HepG2 (cell line): ENCODE data around the gene HOMEZ. TPM values are rescaled to one million over a fixed set of nuclear protein-coding genes. Genes with fewer than 3 reads are reported as not detected.
A peak's percentile ranks its signal among the peaks of the same experiment; 100 is the strongest.

Source experiments
- FLYWCH1 ChIP-seq: sonication (generic); formaldehyde crosslinking; IDR thresholded peaks from 2 replicates; pipeline ENCODE4 v1.8.1; 2023; ENCODE audit warnings: mild to moderate bottlenecking, missing genetic modification reagents
- GATAD1 ChIP-seq: IDR thresholded peaks from 2 replicates; pipeline ENCODE4 v1.6.1; 2016; ENCODE audit warnings: missing genetic modification reagents, missing compliant biosample characterization
- HDAC1 ChIP-seq: sonication (generic); formaldehyde crosslinking; IDR thresholded peaks from 2 replicates; pipeline ENCODE4 v1.5.1; 2020; ENCODE audit warnings: mild to moderate bottlenecking, missing genetic modification reagents
- ISX ChIP-seq: sonication (generic); formaldehyde crosslinking; conservative IDR thresholded peaks from 2 replicates; pipeline ENCODE4 v1.5.0; 2020; ENCODE audit warnings: missing genetic modification reagents
- MED1 ChIP-seq: sonication (generic); formaldehyde crosslinking; IDR thresholded peaks from 2 replicates; pipeline ENCODE4 v1.4.0; 2020; ENCODE audit warnings: missing genetic modification reagents
- RFX5 ChIP-seq: IDR thresholded peaks from 2 replicates; pipeline ENCODE4 v1.6.1; 2011; ENCODE audit warnings: low read depth, low read length, improper control_type of control experiment
- SIX1 ChIP-seq: sonication (generic); formaldehyde crosslinking; IDR thresholded peaks from 2 replicates; pipeline ENCODE4 v1.4.0; 2020; ENCODE audit warnings: missing genetic modification reagents, borderline replicate concordance
- SP1 ChIP-seq, 2 experiments: fragments of 450-650 bp in 1 of 2; sonication (generic) in 1 of 2; formaldehyde crosslinking in 1 of 2; IDR thresholded peaks; 2 replicates each; pipeline versions ENCODE4 v1.4.0 to v1.6.1; 2016 to 2020; ENCODE audit warnings: missing genetic modification reagents in 1 of 2
- SUZ12 ChIP-seq: fragments of 150-350 bp; IDR thresholded peaks from 2 replicates; pipeline ENCODE4 v1.6.1; 2014; ENCODE audit warnings: low read depth, low read length
- SYNCRIP ChIP-seq: fragments of 200-400 bp; formaldehyde crosslinking; IDR thresholded peaks from 2 replicates; pipeline ENCODE4 v1.6.1; 2018; ENCODE audit warnings: mild to moderate bottlenecking, low read depth, low read length; ENCODE audit not compliant: insufficient read depth
- U2AF2 ChIP-seq: fragments of 200-400 bp; formaldehyde crosslinking; IDR thresholded peaks from 2 replicates; pipeline ENCODE4 v1.6.1; 2017; ENCODE audit warnings: low read depth, mild to moderate bottlenecking, low read length
- ZBTB3 ChIP-seq: sonication (generic); formaldehyde crosslinking; IDR thresholded peaks from 2 replicates; pipeline ENCODE4 v1.4.0; 2020; ENCODE audit warnings: low read depth, mild to moderate bottlenecking, moderate library complexity, missing genetic modification reagents, borderline replicate concordance
- ZNF12 ChIP-seq: sonication (generic); formaldehyde crosslinking; IDR thresholded peaks from 2 replicates; pipeline ENCODE4 v1.5.0; 2020; ENCODE audit warnings: missing genetic modification reagents
- ZNF205 ChIP-seq: IDR thresholded peaks from 2 replicates; pipeline ENCODE4 v1.6.1; 2018; ENCODE audit warnings: missing biosample characterization, missing genetic modification reagents
- ZNF235 ChIP-seq: sonication (generic); formaldehyde crosslinking; IDR thresholded peaks from 2 replicates; pipeline ENCODE4 v1.8.1; 2023; ENCODE audit warnings: mild to moderate bottlenecking, missing genetic modification reagents, borderline replicate concordance
- ZNF317 ChIP-seq: sonication (generic); formaldehyde crosslinking; IDR thresholded peaks from 2 replicates; pipeline ENCODE4 v1.5.0; 2020; ENCODE audit warnings: mild to moderate bottlenecking, missing genetic modification reagents
- ZNF33B ChIP-seq: sonication (generic); formaldehyde crosslinking; IDR thresholded peaks from 2 replicates; pipeline ENCODE4 v1.5.1; 2020; ENCODE audit warnings: mild to moderate bottlenecking, missing genetic modification reagents
- ZNF589 ChIP-seq: sonication (generic); formaldehyde crosslinking; conservative IDR thresholded peaks from 2 replicates; pipeline ENCODE4 v1.8.0; 2022; ENCODE audit warnings: mild to moderate bottlenecking, moderate library complexity, missing genetic modification reagents
- ZNF883 ChIP-seq: sonication (generic); formaldehyde crosslinking; IDR thresholded peaks from 2 replicates; pipeline ENCODE4 v1.5.1; 2020; ENCODE audit warnings: mild to moderate bottlenecking, missing genetic modification reagents; ENCODE audit errors: not compliant biosample characterization
- polyA plus RNA-seq, 8 experiments: library from polyadenylated mRNA; depleted of rRNA in 3 of 8; stranded (reverse) in 7 of 8; unstranded in 1 of 8; fragments of >200 nt; fragmentation: Illumina TruSeq in 4 of 8; extraction: Trizol in 4 of 8; gene quantifications; 2 replicates each; pipeline versions ENCODE4 v1.2.1 to v1.2.3, GENCODE V29; 2011 to 2016; ENCODE audit warnings: low read depth in 4 of 8, missing spikeins in 1 of 8, mixed read lengths in 1 of 8; ENCODE audit not compliant: insufficient read depth in 1 of 8
- total RNA-seq, 5 experiments: library from RNA; depleted of rRNA; stranded (reverse); fragments of >200 nt; fragmentation: Illumina TruSeq; extraction: Trizol; gene quantifications; 2 replicates each; pipeline ENCODE4 v1.2.3, GENCODE V29; 2016; ENCODE audit warnings: low read depth in 1 of 5
- TF ChIP-seq, protein P1 (sequence below): sonication (generic); formaldehyde crosslinking; IDR thresholded peaks from 2 replicates; pipeline ENCODE4 v1.5.0; 2020; ENCODE audit warnings: missing genetic modification reagents, mild to moderate bottlenecking, borderline replicate concordance
- TF ChIP-seq, protein P2 (sequence below): sonication (generic); formaldehyde crosslinking; IDR thresholded peaks from 2 replicates; pipeline ENCODE4 v1.4.0; 2020; ENCODE audit warnings: missing genetic modification reagents, low read depth, mild to moderate bottlenecking, borderline replicate concordance
- TF ChIP-seq, protein P3 (sequence below): IDR thresholded peaks from 2 replicates; pipeline ENCODE4 v1.6.1; 2016; ENCODE audit warnings: missing genetic modification reagents, missing compliant biosample characterization
- TF ChIP-seq, protein P4 (sequence below): sonication (generic); formaldehyde crosslinking; IDR thresholded peaks from 2 replicates; pipeline ENCODE4 v1.8.1; 2023; ENCODE audit warnings: mild to moderate bottlenecking, missing genetic modification reagents, borderline replicate concordance
- TF ChIP-seq, protein P5 (sequence below): sonication (generic); formaldehyde crosslinking; IDR thresholded peaks from 2 replicates; pipeline ENCODE4; 2020; ENCODE audit warnings: missing genetic modification reagents, mild to moderate bottlenecking, borderline replicate concordance

HOMEZ gene
- total and polyA plus RNA-seq, 2 of the 13 experiments (the other 11 are each of a cell fraction or from before 2014, with no cell fraction given), result 14.5 to 31.8 TPM

DNA sequence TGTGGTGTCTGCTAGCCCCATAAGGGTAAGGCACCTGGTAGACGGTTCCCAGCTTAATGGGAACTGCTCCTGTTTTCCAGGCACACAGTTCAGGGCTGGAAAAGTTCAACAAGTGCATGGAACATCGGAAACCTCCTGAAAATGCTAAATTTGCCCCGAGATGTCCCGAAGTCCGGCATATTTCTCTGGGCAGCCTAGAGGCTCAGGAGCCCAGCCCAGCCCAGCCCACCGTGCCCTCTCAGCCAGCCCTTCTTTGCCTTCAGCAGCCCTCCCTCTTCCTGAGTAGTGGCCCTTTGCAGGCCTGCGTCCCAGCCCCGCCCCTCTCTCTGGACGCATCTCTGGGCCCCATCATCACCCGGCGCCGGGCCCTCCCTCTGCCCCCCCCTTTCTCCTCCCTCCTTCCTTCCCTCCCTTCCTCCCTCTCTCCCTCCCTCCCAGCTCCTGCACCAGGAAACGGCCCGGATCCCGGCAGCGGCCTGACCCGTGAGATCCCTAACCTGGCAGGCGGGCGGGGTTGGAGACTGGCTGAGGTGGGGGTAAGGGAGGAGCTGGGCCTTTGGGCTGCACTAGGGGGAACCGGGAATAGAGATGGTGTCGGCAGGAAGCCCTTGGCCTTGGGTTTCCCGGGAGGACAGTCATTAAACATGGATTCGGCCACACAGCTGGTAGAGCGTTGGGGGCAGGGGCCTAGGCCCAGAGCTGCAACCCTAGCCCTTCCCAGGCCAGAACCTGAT lies 20.6 kb upstream of the HOMEZ start, which contains the start of gene BCL2L2 (continued):
- TF ChIP-seq, protein P1, sequence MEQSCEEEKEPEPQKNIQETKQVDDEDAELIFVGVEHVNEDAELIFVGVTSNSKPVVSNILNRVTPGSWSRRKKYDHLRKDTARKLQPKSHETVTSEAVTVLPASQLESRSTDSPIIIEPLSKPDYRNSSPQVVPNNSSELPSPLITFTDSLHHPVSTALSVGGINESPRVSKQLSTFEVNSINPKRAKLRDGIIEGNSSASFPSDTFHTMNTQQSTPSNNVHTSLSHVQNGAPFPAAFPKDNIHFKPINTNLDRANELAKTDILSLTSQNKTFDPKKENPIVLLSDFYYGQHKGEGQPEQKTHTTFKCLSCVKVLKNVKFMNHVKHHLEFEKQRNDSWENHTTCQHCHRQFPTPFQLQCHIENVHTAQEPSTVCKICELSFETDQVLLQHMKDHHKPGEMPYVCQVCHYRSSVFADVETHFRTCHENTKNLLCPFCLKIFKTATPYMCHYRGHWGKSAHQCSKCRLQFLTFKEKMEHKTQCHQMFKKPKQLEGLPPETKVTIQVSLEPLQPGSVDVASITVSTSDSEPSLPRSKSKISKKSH, result peak; percentile 90
- TF ChIP-seq ZNF235 (peak; percentile 98; the same call in 1 of the 2 replicates), ZNF12 (peak; percentile 84; the same call in 1 of the 2 replicates), ZNF33B (peak; percentile 95), RFX5 (peak; percentile 55), ISX (CRISPR knock-in tag) (0 out of 2 replicates have a peak, but pooled peaks have one; percentile 8), SUZ12 (no peak), ZNF205 (peak; percentile 79; the same call in 1 of the 2 replicates), ZBTB3 (CRISPR knock-in tag) (peak; percentile 73), MED1 (CRISPR knock-in tag) (peak; percentile 94), ZNF883 (peak; percentile 97), SIX1 (CRISPR knock-in tag) (no peak; the same call in none of the 2 replicates), GATAD1 (CRISPR knock-in tag) (peak; percentile 96), HDAC1 (CRISPR knock-in tag) (no peak), ZNF317 (CRISPR knock-in tag) (peak; percentile 89), U2AF2 (0 out of 2 replicates have a peak, but pooled peaks have one; percentile 20), FLYWCH1 (CRISPR knock-in tag) (no peak), SYNCRIP (no peak), ZNF589 (CRISPR knock-in tag) (no peak), SP1 (IDR thresholded peaks at IDR 0.05) (no peak; the same call in 1 of the 2 replicates), SP1 (CRISPR knock-in tag; IDR thresholded peaks at IDR 0.05) (peak; percentile 97)
- TF ChIP-seq, protein P2, sequence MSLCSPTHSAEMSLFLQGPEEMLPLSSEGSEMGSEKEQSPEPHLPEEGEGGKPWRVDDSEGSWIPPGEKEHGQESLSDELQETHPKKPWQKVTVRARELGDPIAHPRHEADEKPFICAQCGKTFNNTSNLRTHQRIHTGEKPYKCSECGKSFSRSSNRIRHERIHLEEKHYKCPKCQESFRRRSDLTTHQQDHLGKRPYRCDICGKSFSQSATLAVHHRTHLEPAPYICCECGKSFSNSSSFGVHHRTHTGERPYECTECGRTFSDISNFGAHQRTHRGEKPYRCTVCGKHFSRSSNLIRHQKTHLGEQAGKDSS (CRISPR knock-in tag), result 0 out of 2 replicates have a peak, but pooled peaks have one; percentile 26
- TF ChIP-seq, protein P3, sequence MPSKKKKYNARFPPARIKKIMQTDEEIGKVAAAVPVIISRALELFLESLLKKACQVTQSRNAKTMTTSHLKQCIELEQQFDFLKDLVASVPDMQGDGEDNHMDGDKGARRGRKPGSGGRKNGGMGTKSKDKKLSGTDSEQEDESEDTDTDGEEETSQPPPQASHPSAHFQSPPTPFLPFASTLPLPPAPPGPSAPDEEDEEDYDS (CRISPR knock-in tag), result peak; percentile 96
- TF ChIP-seq, protein P4, sequence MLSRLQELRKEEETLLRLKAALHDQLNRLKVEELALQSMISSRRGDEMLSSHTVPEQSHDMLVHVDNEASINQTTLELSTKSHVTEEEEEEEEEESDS (CRISPR knock-in tag), result no peak
- TF ChIP-seq, protein P5, sequence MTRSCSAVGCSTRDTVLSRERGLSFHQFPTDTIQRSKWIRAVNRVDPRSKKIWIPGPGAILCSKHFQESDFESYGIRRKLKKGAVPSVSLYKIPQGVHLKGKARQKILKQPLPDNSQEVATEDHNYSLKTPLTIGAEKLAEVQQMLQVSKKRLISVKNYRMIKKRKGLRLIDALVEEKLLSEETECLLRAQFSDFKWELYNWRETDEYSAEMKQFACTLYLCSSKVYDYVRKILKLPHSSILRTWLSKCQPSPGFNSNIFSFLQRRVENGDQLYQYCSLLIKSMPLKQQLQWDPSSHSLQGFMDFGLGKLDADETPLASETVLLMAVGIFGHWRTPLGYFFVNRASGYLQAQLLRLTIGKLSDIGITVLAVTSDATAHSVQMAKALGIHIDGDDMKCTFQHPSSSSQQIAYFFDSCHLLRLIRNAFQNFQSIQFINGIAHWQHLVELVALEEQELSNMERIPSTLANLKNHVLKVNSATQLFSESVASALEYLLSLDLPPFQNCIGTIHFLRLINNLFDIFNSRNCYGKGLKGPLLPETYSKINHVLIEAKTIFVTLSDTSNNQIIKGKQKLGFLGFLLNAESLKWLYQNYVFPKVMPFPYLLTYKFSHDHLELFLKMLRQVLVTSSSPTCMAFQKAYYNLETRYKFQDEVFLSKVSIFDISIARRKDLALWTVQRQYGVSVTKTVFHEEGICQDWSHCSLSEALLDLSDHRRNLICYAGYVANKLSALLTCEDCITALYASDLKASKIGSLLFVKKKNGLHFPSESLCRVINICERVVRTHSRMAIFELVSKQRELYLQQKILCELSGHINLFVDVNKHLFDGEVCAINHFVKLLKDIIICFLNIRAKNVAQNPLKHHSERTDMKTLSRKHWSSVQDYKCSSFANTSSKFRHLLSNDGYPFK (CRISPR knock-in tag), result peak; percentile 97
